SK-MEL-5 (cell line): ENCODE results near the gene COL3A1. TPM values are rescaled to one million over a fixed set of nuclear protein-coding genes. Genes with fewer than 3 reads are reported as not detected.

Experiments used
- DNase-seq: peaks from one replicate; pipeline ENCODE4 v3.0.0-alpha.2; 2016; ENCODE audit warnings: low read depth, low spot score
- in situ Hi-C: cut with HindIII; loops from 2 replicates; pipeline ENCODE4 v1.10.0; 2016; ENCODE audit warnings: low sequenced_read_pairs, high pct_unique_total_duplicates, low pct_unique_long_range_greater_than_20kb
- total RNA-seq: library from RNA; depleted of rRNA; stranded (reverse); fragments of >200 nt; shearing (Covaris generic); gene quantifications from 2 replicates; pipeline ENCODE4 v1.2.3, GENCODE V29; 2014

Gene COL3A1
- total RNA-seq, 1 experiment from 2014 or later = 0.50 TPM

DNA sequence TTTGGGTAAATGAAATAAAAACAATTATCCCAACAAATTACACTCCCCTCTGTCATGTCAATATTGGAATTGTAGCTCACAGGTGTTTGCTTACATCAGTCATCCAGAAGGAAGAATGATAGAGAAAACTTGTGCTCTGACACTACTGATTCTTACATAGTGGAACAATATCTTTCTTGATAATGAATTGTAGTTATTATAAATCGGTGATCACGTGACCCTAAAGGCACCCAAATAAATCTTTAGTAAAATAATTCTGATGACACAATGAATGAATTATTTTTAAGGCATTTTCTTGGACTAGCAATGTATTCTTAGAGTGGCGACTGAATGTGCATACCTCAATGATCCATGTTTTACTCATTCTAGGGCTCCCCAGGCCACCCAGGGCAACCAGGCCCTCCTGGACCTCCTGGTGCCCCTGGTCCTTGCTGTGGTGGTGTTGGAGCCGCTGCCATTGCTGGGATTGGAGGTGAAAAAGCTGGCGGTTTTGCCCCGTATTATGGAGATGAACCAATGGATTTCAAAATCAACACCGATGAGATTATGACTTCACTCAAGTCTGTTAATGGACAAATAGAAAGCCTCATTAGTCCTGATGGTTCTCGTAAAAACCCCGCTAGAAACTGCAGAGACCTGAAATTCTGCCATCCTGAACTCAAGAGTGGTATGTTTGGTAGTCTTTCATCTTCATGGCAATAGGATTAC, 34.5 kb downstream of the COL3A1 start:
- no peak for DNase-seq
- in situ Hi-C loops = no loop called here

DNA sequence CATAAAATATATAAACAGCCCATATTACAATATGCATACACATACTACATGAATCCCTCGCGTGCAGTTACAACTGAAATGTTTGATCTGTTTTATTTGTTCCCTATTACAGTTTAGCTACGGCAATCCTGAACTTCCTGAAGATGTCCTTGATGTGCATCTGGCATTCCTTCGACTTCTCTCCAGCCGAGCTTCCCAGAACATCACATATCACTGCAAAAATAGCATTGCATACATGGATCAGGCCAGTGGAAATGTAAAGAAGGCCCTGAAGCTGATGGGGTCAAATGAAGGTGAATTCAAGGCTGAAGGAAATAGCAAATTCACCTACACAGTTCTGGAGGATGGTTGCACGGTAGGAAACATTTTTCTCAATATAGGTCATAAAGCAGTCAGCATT, 36.4 kb downstream of the COL3A1 start:
- no peak for DNase-seq
- in situ Hi-C loops = no loop called here

DNA sequence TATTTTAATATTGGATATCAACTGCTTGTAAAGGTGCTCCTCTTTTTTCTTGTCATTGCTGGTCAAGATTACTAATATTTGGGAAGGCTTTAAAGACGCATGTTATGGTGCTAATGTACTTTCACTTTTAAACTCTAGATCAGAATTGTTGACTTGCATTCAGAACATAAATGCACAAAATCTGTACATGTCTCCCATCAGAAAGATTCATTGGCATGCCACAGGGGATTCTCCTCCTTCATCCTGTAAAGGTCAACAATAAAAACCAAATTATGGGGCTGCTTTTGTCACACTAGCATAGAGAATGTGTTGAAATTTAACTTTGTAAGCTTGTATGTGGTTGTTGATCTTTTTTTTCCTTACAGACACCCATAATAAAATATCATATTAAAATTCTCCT, 38.2 kb downstream of the COL3A1 start:
- in situ Hi-C loops = no loop called here
- no peak for DNase-seq

DNA sequence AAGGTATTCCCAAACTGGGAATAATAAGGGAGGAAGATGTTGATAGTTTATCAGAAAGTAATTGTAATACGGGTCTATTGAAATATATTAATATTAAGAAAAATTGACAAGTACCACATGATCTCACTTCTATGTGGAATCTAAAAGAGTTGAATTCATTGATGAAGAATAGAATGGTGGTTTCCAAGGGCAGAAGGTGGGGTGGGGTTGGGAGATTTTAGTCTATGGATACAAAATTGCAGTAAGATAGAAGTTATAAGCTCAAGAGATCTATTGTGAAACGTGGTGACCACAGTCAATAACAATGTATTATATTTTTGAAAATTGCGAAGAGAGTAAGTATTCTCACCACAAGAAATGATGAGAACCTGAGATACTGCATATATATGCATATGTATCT, 38.9 kb downstream of the COL3A1 start:
- DNase-seq = no peak
- in situ Hi-C loops = no loop called here

DNA sequence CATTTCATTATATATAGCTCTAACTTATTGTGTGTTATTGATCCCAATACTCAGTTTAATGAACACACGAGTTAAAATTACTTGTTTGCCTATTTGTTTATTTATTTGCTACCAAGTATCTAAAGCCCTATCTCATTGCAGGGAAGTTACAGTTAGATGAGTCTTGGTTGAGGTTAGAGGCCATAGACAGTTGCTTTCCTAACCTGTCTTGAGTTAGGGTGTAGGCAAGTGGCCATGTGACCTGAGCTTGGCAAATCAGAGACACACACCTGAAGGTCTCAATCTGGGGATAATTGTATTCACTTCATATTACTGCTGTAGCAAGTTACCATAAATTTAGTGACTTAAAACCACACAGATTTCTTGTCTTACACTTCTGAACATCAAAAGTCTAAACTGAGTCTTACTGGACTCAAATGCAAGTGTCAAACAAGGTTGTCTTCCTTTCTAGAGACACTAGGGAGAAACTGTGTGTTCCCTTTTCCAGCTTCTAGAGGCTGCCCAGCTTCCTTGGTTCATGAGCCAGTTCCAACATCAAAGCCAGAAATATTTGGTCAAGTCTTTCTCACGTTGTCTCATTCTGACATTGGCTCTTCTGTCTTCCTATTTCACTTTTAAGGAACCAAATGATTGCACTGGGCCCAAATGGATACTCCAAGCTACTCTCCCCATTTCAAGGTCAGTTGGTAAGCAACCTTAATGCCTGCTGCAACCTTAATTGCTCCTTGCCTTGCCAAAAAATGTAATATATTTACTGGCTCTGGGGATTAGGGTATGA, 39.7 kb downstream of the COL3A1 start:
- in situ Hi-C loops = no loop called here
- no peak for DNase-seq

DNA sequence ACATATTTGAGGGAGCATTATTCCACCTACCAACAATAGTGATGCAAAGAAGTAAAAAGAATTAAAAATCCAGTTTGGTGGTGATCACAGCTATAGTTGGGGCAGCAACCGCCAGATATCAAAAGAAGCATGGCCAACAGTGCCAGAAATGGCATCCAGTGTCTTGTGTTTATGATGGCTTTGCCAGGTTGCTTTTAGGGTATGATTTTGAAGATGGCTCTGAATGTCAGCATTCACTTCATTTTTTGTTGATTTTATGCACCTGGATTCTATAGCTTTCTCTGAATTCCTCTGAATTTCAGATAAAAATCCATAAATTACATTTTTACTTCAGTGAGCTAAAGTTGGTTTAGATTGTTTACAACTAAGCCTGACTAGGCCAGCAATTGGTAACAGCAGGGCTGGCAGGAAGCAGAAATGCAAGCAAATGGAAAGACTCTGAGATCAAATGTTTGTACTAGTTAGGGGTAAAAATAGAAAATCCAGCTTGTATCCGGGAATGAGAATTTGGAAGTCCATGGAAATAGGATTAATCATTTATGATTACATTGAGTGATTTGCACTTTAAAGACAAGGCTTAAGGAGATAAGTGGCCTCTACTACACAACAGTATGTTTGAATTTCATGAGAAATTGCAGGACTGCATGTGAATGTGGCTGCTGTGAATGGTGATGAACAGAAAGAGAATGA, 40.4 kb downstream of the COL3A1 start:
- DNase-seq = no peak
- in situ Hi-C loops = no loop called here

DNA sequence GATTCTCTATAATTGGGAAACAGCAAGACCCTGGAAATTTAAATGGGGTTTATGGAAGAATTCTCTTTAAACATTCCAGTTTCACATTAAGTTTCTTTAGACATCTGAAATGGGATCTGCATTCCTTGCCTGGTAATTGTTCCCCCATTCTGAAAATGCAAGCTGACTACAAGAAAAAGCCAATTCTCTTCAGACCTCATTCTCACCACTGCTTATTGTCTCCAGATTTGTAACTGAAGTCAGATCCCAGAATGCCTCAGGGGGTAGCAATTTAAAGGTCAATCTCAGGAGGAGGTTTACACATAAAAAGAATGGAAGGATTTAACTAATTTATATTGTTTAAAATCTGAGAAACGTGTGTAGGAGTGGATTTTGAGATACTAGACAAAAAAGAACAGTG, 41.2 kb downstream of the COL3A1 start:
- peak; percentile 30 for DNase-seq
- in situ Hi-C loops = no loop called here

DNA sequence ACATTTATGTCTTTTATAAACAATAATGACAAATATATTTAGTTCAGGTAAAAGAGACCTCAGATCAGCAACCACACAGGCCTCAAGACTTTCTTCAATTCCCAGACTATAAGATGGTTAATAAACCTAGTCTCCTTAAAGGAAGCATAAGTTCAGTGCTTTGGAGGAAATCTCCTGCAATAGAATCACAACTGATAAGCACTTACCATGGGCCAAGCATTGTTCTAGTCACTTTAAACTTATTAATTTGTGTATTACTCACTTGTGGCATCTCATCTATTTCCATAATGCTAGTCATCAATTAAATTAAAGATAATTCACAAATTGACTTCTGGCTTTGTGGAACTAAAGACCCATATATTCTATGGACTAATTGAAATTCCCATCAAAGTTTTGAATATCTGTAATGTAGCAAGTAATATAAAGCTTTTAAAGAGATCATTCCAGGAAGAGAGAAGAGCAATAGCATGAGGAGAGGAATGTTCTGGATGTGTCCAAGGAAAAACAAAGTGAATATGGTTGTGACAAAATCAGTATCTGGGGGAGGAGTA, 42.2 kb downstream of the COL3A1 start:
- no peak for DNase-seq
- in situ Hi-C loops = no loop called here

DNA sequence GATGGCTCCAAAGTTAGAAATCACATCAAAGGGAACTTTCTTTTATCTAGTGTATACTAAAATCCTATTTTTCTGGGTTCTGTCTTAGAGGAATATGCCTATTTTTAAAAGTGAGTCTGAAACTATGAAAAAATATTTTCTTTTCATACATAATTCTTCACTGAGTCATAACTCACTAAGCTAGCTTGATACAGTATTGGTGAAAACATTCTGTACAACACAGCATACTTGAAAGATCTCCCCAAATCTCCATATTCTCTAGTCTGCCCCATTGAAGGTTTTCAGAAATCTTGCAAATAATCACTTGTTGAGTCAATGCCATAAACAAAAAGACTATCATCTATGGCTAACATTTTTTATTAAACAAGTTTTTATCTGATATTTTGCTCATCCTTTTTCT, 44.5 kb downstream of the COL3A1 start:
- in situ Hi-C loops = no loop called here
- DNase-seq = no peak

DNA sequence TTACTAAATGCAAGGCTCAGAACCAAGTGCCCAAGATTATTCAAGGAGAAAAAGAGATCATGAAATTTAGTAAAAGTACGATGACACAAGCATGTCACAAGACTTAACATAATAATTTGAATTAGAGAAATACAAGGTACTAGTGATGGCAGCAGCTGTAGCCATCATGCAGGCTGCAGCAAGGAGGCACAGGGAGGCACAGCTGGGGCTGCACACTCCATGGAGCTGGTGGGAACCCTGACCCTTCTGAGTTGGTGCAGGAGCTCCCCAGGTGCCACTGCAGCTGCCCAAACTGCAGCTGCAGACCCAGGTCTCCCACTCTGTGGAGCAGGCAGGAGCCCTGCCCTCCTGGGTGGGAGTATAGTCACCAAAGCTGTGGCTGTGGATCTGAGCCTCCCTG, 46.0 kb downstream of the COL3A1 start:
- in situ Hi-C loops = no loop called here
- no peak for DNase-seq

DNA sequence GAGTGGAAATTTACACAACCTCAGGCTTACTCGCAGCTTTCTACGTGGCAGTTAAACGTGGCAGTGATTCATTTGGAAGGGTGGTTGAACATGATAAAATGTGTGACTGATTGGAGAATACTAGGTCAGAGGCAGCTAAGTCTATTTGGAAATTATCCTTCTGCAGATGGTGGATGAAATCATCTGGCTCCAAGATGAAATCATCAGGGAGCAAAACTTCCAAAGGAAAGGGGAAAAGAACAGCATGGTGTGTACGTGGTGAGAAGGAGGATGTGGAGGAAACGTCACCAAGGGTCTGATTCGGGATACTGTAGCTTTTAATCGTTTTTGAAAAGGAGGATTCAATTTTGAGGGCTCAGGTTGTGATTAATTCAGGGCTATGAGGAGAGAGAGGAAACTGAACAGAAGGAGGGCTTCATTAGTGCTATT, 47.9 kb downstream of the COL3A1 start:
- in situ Hi-C loops = no loop called here
- no peak for DNase-seq

DNA sequence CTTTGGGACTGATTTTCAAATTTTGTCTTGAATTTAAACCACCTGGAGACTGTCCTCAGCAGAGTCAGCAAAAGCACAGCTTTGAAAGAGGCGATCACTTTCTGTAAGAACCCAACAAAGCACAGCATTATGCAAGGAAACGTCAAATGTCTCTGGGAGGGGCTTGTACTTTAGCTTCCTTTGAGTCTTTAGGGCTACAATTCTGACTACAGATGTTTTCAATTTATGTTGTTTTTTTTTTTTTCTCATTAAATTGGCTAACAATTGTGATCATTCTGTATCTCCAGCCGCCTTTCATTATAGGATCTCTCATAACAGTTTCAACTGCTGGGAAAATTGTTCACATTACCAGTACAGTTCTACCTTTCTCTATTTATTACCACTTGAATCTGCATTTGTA, 48.3 kb downstream of the COL3A1 start:
- in situ Hi-C loops = no loop called here

DNA sequence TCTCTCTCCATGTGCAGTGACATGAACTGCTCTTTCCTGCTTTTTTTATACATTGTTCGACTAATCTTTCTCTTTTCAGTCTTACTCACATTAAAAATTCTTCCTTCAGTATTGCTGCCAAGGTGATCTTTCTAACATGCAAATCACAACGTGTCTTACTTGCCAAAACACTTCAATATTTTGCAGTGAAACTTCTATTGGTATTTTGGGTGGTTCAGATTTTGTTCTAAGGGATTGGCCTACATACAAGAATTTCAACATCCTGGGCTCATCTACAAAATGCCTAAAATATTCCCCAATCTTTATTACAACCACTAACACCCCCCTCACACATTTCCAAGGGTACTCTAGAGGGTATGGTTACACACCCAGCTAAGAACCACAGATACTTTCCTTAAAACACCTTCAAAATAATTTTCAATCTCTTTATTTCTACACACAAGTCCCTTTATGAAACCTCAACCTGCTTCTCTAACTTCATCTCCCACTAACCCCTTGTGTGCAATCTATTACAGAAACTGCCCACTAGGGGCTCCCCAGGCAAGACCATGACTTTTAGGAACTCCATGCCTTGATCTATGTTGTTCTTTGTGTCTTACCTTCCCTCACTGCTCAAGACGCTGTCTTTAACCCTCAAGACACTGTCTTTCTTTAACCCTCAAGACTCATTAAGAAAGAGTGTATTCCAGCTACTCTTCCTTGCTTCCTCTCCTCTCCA, 50.9 kb downstream of the COL3A1 start:
- peak; percentile 42 for DNase-seq
- in situ Hi-C loops = no loop called here

More for the DNA sequence above, 48.3 kb downstream of the COL3A1 start:
- DNase-seq = peak; percentile 43

DNA sequence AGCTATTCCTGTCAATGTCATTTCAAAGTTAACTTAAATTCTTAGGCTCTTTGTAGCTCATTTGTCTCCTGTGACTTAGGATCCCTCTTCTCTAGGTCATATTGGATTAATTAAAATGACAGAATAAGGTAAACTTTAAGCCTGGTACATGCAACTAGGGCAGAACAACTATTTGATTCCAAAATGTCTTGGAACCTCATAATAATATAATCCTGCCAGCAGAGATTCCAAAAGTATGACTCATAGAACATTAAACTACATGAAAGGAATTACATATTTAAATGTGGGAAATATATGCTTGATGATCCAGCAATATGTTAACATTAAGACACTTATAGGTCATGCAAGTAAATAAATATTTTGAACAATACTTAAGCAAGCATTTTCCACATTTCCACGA, 63.3 kb downstream of the COL3A1 start:
- in situ Hi-C loops = no loop called here

DNA sequence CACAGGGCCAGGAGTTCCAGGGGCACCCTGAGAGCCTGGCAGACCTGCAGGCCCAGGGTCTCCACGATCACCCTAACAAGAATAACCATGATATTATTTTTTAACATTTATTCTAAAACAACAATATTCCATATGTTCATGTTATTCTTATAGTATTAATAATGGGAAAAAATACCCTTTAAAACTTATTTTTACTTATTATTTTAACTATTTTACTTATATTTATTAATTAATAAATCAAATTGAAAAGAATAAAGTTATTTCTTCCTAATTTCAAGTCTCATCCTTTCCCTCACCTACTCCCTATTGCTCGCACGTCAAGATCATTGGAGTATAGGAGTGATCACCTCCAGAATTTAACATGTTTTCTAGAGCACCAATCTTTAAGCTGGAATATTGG, 71.7 kb downstream of the COL3A1 start:
- in situ Hi-C loops = no loop called here
- DNase-seq = no peak

More for the DNA sequence above, 63.3 kb downstream of the COL3A1 start:
- DNase-seq = no peak

DNA sequence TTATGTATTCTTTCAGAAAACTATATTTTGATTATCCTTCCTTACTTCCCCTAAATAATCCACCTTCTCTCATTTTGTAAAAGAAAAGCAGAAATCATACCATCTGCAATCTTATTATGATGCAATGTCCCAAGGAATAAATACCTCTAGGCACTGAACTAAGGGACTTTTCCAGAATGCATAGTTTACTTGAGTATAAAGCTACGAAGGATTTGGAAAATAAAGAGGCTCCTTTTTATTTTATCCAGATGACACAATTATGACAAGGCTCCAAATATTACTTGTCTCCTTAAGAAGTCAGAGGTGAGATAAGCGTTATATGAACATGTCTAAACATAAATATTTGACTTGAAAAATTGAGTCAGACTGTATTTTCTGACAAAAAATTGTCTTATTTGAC, 72.1 kb downstream of the COL3A1 start:
- no peak for DNase-seq
- in situ Hi-C loops = no loop called here

DNA sequence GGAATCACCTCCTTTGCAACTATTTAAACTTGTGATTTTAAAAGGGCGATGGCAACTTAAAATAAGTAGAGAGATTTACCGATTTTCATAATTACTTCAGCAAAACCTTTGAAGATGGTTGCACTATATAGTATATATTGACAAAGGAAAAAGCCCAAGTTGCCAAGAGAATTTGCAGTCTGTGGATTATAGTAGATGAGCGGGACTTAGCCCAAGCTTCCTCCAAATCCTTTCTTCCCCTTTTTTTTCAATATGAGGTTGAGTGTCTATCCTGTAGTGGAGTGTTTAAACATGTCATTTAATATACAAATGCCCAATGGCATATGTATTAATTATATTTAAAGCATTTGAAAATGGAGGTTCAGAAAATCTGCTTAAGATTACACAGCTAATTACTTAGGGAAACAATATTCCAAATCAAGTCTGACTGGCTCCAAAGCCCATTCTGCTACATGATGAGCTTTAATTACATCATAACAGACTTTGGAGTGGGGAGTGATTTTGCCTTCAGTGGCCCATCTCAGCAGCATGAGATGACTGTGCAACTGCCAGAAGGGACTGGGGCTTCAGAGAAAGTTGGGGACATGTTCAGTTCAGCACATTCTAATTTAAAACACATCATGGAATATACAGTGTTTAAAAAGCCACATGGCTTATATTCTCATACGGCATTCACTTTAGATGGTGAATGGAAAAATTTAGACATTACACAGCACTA, 73.2 kb downstream of the COL3A1 start:
- in situ Hi-C loops = no loop called here
- DNase-seq = no peak
